ENCODE results near the gene SLU7.
"Not testable (repeated sequence)": the region's sequence is repeated elsewhere in the genome, so short reads cannot be mapped to it uniquely, and the experiment has no call there.

The SLU7 gene

GRCh38 chr5:160450164-160450932 is 31.5 kb upstream of the SLU7 start:
- DNase-seq: no peak

GRCh38 chr5:160449458-160449857 is 30.6 kb upstream of the SLU7 start:
- DNase-seq: no peak

GRCh38 chr5:160448886-160449285 is 30.0 kb upstream of the SLU7 start:
- DNase-seq: peak; percentile 37

GRCh38 chr5:160445751-160446150 is 26.9 kb upstream of the SLU7 start:
- DNase-seq: no peak

- no peak for DNase-seq
Measured at GRCh38 chr5:160445132-160445531, 26.3 kb upstream of the SLU7 start.

GRCh38 chr5:160444407-160444806 is 25.5 kb upstream of the SLU7 start:
- no peak for DNase-seq

- no peak for DNase-seq
Measured at GRCh38 chr5:160442824-160443431, 24.0 kb upstream of the SLU7 start.

- no peak for DNase-seq
Measured at GRCh38 chr5:160441311-160441781, 22.5 kb upstream of the SLU7 start.

- peak; percentile 56 for DNase-seq
Measured at GRCh38 chr5:160439205-160439600, 20.3 kb upstream of the SLU7 start.

GRCh38 chr5:160438316-160439204 is 19.7 kb upstream of the SLU7 start:
- DNase-seq: peak; percentile 64

- no peak for DNase-seq
Measured at GRCh38 chr5:160437271-160437670, 18.4 kb upstream of the SLU7 start.

- DNase-seq: not testable (repeated sequence)
Measured at GRCh38 chr5:160436661-160437060, 17.8 kb upstream of the SLU7 start.

GRCh38 chr5:160436017-160436416 is 17.1 kb upstream of the SLU7 start:
- DNase-seq: no peak

- DNase-seq: no peak
Measured at GRCh38 chr5:160435532-160435931, 16.7 kb upstream of the SLU7 start.

GRCh38 chr5:160434022-160434531 is 15.2 kb upstream of the SLU7 start:
- peak; percentile 61 for DNase-seq

- no peak for DNase-seq
Measured at GRCh38 chr5:160432787-160433186, 13.9 kb upstream of the SLU7 start.

GRCh38 chr5:160432196-160432595 is 13.3 kb upstream of the SLU7 start:
- DNase-seq: peak; percentile 4

GRCh38 chr5:160427607-160428006 is 8.7 kb upstream of the SLU7 start:
- DNase-seq: no peak

- DNase-seq: peak; percentile 75
Measured at GRCh38 chr5:160423099-160423498, 4.2 kb upstream of the SLU7 start.

GRCh38 chr5:160421625-160422258 is 2.9 kb upstream of the SLU7 start, which contains the start of gene PTTG1:
TSS of gene PTTG1 (plus strand) at chr5:160421855. CDS start at chr5:160422313, 458 bp downstream.
- peak; percentile 87 for DNase-seq

- no peak for DNase-seq
Measured at GRCh38 chr5:160420331-160420610, 1.4 kb upstream of the SLU7 start.

GRCh38 chr5:160419458-160420330 is 813 bp upstream of the SLU7 start:
- no peak for DNase-seq
